NCI-H1105 (cell line): ENCODE measurements around the gene ZNF440.

Experiments
- DNase-seq: peaks from one replicate; lab custom pipeline; 2025; lab: John Stamatoyannopoulos, UW

The ZNF440 gene

GRCh38 chr19:11882606-11883005 lies 68.5 kb downstream of the ZNF440 start:
- no peak for DNase-seq
